Measurements from ENCODE around the gene MUCL1. TPM values are rescaled to one million over a fixed set of nuclear protein-coding genes. Genes with fewer than 3 reads are reported as not detected.

The MUCL1 gene
- total and polyA plus RNA-seq, 2 of the 13 experiments (the other 11 are each of a cell fraction or from before 2014, with no cell fraction given), result not detected

DNA sequence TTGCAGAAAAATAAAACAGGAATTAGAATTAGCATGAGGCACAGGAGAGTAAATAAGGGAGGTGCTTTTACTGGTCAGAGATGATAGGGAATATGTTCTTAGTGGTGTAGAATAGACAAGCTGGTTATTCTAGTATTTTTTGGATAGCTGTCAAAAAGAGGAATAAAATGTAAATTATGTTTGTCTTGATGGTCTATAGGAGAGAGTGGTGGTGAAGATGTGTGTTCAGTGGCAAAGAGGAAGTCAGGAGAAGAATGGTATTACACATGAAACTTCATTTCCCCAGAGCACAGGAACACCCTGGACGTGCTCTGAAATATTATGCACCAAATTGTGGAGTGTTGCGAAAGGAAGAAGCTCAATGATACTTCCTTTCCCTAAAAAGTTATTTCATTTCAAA lies 27.8 kb downstream of the MUCL1 start:
- H2AFZ ChIP-seq (ENCODE audit: low read length), result no peak overlapping the region
- ChIA-PET CTCF (ENCODE audit: low intra/inter-chr PET ratio, low total read pairs) (no interaction called here), POLR2A (no interaction called here)
- H3K9ac ChIP-seq (ENCODE audit: insufficient read depth, low read depth, low read length), result no peak overlapping the region
- no TSS peak for BruUV-seq (replicated peaks)
- WGBS (ENCODE audit: low lambda C conversion rate), result 21% methylated on average over 2 of the region's 2 CpGs
- H3K27me3 ChIP-seq (ENCODE audit: control insufficient read depth in 1 of 2, insufficient read depth in 2 of 2, low read length in 2 of 2), result 0 out of 5 replicates have a peak, but pooled peaks cover 0 to 6% of the 10 kb centered on the region in 2 experiments
- intact Hi-C loops (cut with micrococcal nuclease; ENCODE audit: unreplicated experiment) (no loop called here), in situ Hi-C loops (cut with HindIII; ENCODE audit: extremely low pct_ligation_motif_present, low pct_unique_long_range_greater_than_20kb) (no loop called here)
- H3K4me1 ChIP-seq (ENCODE audit: insufficient read depth, low read length), result no peaks in the 10 kb centered on the region
- H3K4me2 ChIP-seq (ENCODE audit: low read depth, low read length), result no peak overlapping the region
- H4K20me1 ChIP-seq (ENCODE audit: insufficient read depth, low read length), result no peaks in the 10 kb centered on the region
- ATAC-seq (no peak), FAIRE-seq (no peak), DNase-seq (ENCODE audit: low spot score) (no peak)
- H3K9me3 ChIP-seq (ENCODE audit: low read length), result no peaks in the 10 kb centered on the region
- H3K4me3 ChIP-seq (replicated peaks in 1 of 3; ENCODE audit: insufficient read depth in 1 of 3, low read depth in 2 of 3, low read length in 3 of 3), result no peak overlapping the region
- no peaks in the 10 kb centered on the region for H3K79me2 ChIP-seq (ENCODE audit: insufficient read depth, low read length)
- H3K27ac ChIP-seq (ENCODE audit: extremely low read length, insufficient read depth, low read length), result no peak overlapping the region
- H3K36me3 ChIP-seq (replicated peaks in 1 of 2; ENCODE audit: control insufficient read depth in 1 of 2, insufficient read depth in 2 of 2, low read length in 2 of 2), result no peaks in the 10 kb centered on the region
- TF ChIP-seq, protein P1, sequence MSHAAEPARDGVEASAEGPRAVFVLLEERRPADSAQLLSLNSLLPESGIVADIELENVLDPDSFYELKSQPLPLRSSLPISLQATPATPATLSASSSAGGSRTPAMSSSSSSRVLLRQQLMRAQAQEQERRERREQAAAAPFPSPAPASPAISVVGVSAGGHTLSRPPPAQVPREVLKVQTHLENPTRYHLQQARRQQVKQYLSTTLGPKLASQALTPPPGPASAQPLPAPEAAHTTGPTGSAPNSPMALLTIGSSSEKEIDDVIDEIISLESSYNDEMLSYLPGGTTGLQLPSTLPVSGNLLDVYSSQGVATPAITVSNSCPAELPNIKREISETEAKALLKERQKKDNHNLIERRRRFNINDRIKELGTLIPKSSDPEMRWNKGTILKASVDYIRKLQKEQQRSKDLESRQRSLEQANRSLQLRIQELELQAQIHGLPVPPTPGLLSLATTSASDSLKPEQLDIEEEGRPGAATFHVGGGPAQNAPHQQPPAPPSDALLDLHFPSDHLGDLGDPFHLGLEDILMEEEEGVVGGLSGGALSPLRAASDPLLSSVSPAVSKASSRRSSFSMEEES (CRISPR knock-in tag; IDR thresholded peaks at IDR 0.05), result no peak
- TF ChIP-seq MTF1 (CRISPR knock-in tag; IDR thresholded peaks at IDR 0.05), result no peak
- TF ChIP-seq FOSL2 (CRISPR knock-in tag; IDR thresholded peaks at IDR 0.05), result no peak
- no peak for TF ChIP-seq ZNF569 (CRISPR knock-in tag; IDR thresholded peaks at IDR 0.05; ENCODE audit: borderline replicate concordance)
- TF ChIP-seq, protein P2, sequence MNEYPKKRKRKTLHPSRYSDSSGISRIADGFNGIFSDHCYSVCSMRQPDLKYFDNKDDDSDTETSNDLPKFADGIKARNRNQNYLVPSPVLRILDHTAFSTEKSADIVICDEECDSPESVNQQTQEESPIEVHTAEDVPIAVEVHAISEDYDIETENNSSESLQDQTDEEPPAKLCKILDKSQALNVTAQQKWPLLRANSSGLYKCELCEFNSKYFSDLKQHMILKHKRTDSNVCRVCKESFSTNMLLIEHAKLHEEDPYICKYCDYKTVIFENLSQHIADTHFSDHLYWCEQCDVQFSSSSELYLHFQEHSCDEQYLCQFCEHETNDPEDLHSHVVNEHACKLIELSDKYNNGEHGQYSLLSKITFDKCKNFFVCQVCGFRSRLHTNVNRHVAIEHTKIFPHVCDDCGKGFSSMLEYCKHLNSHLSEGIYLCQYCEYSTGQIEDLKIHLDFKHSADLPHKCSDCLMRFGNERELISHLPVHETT (CRISPR knock-in tag; conservative IDR thresholded peaks at IDR 0.05), result no peak
- TF ChIP-seq, protein P3, sequence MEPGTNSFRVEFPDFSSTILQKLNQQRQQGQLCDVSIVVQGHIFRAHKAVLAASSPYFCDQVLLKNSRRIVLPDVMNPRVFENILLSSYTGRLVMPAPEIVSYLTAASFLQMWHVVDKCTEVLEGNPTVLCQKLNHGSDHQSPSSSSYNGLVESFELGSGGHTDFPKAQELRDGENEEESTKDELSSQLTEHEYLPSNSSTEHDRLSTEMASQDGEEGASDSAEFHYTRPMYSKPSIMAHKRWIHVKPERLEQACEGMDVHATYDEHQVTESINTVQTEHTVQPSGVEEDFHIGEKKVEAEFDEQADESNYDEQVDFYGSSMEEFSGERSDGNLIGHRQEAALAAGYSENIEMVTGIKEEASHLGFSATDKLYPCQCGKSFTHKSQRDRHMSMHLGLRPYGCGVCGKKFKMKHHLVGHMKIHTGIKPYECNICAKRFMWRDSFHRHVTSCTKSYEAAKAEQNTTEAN (CRISPR knock-in tag; conservative IDR thresholded peaks at IDR 0.05), result no peak
- TF ChIP-seq FOSL1 (CRISPR knock-in tag; IDR thresholded peaks at IDR 0.05; ENCODE audit: borderline replicate concordance), result no peak
- TF ChIP-seq, protein P4, sequence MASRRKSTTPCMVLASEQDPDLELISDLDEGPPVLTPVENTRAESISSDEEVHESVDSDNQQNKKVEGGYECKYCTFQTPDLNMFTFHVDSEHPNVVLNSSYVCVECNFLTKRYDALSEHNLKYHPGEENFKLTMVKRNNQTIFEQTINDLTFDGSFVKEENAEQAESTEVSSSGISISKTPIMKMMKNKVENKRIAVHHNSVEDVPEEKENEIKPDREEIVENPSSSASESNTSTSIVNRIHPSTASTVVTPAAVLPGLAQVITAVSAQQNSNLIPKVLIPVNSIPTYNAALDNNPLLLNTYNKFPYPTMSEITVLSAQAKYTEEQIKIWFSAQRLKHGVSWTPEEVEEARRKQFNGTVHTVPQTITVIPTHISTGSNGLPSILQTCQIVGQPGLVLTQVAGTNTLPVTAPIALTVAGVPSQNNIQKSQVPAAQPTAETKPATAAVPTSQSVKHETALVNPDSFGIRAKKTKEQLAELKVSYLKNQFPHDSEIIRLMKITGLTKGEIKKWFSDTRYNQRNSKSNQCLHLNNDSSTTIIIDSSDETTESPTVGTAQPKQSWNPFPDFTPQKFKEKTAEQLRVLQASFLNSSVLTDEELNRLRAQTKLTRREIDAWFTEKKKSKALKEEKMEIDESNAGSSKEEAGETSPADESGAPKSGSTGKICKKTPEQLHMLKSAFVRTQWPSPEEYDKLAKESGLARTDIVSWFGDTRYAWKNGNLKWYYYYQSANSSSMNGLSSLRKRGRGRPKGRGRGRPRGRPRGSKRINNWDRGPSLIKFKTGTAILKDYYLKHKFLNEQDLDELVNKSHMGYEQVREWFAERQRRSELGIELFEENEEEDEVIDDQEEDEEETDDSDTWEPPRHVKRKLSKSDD (CRISPR knock-in tag; IDR thresholded peaks at IDR 0.05; ENCODE audit: low read depth), result no peak
- no peak for TF ChIP-seq ZNF879 (CRISPR knock-in tag; IDR thresholded peaks at IDR 0.05)
- no peak for TF ChIP-seq ZNF234 (CRISPR knock-in tag; conservative IDR thresholded peaks at IDR 0.05)
- TF ChIP-seq, protein P5, sequence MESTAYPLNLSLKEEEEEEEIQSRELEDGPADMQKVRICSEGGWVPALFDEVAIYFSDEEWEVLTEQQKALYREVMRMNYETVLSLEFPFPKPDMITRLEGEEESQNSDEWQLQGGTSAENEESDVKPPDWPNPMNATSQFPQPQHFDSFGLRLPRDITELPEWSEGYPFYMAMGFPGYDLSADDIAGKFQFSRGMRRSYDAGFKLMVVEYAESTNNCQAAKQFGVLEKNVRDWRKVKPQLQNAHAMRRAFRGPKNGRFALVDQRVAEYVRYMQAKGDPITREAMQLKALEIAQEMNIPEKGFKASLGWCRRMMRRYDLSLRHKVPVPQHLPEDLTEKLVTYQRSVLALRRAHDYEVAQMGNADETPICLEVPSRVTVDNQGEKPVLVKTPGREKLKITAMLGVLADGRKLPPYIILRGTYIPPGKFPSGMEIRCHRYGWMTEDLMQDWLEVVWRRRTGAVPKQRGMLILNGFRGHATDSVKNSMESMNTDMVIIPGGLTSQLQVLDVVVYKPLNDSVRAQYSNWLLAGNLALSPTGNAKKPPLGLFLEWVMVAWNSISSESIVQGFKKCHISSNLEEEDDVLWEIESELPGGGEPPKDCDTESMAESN (CRISPR knock-in tag; conservative IDR thresholded peaks at IDR 0.05), result no peak
- no peak for TF ChIP-seq MIER3 (CRISPR knock-in tag; IDR thresholded peaks at IDR 0.05; ENCODE audit: borderline replicate concordance)
- TF ChIP-seq, protein P6, sequence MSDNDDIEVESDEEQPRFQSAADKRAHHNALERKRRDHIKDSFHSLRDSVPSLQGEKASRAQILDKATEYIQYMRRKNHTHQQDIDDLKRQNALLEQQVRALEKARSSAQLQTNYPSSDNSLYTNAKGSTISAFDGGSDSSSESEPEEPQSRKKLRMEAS (IDR thresholded peaks at IDR 0.05), result no peak
- TF ChIP-seq ZNF382 (CRISPR knock-in tag; IDR thresholded peaks at IDR 0.05; ENCODE audit: borderline replicate concordance), result no peak
- TF ChIP-seq ERF (CRISPR knock-in tag; IDR thresholded peaks at IDR 0.05), result no peak
- TF ChIP-seq YY1 (IDR thresholded peaks at IDR 0.05; ENCODE audit: insufficient read depth, insufficient replicate concordance, low read depth, low read length), result no peak
- TF ChIP-seq GABPB1 (CRISPR knock-in tag; IDR thresholded peaks at IDR 0.05), result no peak

Data from HepG2 (cell line).